ENCODE results near the gene COL27A1.

The COL27A1 gene

GRCh38 chr9:114169029-114169951, 14.0 kb downstream of the COL27A1 start:
- DNase-seq: no peak

GRCh38 chr9:114169952-114170770, 14.8 kb downstream of the COL27A1 start:
- no peak for DNase-seq

- DNase-seq: no peak
Observed at GRCh38 chr9:114170771-114171461, 15.6 kb downstream of the COL27A1 start.

GRCh38 chr9:114171500-114171899, 16.2 kb downstream of the COL27A1 start:
- no peak for DNase-seq

- no peak for DNase-seq
Observed at GRCh38 chr9:114172981-114173833, 17.9 kb downstream of the COL27A1 start.

- no peak for DNase-seq
Observed at GRCh38 chr9:114174557-114174875, 19.2 kb downstream of the COL27A1 start.

- DNase-seq: no peak
Observed at GRCh38 chr9:114174876-114175771, 19.8 kb downstream of the COL27A1 start.

- no peak for DNase-seq
Observed at GRCh38 chr9:114176624-114177291, 21.4 kb downstream of the COL27A1 start.

GRCh38 chr9:114177423-114178064, 22.2 kb downstream of the COL27A1 start:
- DNase-seq: no peak

GRCh38 chr9:114178076-114178475, 22.7 kb downstream of the COL27A1 start:
- DNase-seq: no peak

GRCh38 chr9:114178756-114179450, 23.6 kb downstream of the COL27A1 start:
- no peak for DNase-seq

GRCh38 chr9:114179516-114179915, 24.2 kb downstream of the COL27A1 start:
- DNase-seq: no peak

- no peak for DNase-seq
Observed at GRCh38 chr9:114180696-114181606, 25.6 kb downstream of the COL27A1 start.

GRCh38 chr9:114181607-114182409, 26.5 kb downstream of the COL27A1 start:
- no peak for DNase-seq

GRCh38 chr9:114183006-114183405, 27.7 kb downstream of the COL27A1 start:
- DNase-seq: no peak

GRCh38 chr9:114184071-114184470, 28.7 kb downstream of the COL27A1 start:
- no peak for DNase-seq

- DNase-seq: no peak
Observed at GRCh38 chr9:114184866-114185265, 29.5 kb downstream of the COL27A1 start.
